K562 (cell line): ENCODE results near the gene CLSTN2. TPM values are rescaled to one million over a fixed set of nuclear protein-coding genes. Genes with fewer than 3 reads are reported as not detected.

ENCODE experiments used
- ATAC-seq: fragments of 200-7000 bp; cut with Tn5 transposase; 3 replicates; pipeline ENCODE4 v1.9.1; 2020; ENCODE audit warnings: moderate library complexity
- BruUV-seq: library from RNA; stranded (reverse); fragments of 400-500 nt; replicated peaks from 2 replicates; lab custom pipeline; 2021; lab: Mats Ljungman, UMichigan
- CTCF ChIA-PET: fragments of 300-600 bp; formaldehyde crosslinking; extraction: SDS; loops from one replicate; lab custom pipeline; 2021; ENCODE audit warnings: low intra/inter-chr PET ratio; lab: Yijun Ruan, JAX
- POLR2A ChIA-PET: fragments of 300-600, 350-650 bp; sonication (Branson Sonifier 250); formaldehyde crosslinking; extraction: SDS; loops from one replicate; lab custom pipeline; 2021; ENCODE audit warnings: antibody characterized with exemption, inconsistent platforms; lab: Yijun Ruan, JAX
- DNase-seq, 4 experiments: peaks; one replicate each; pipeline versions ENCODE4 v3.0.0 to v3.0.0-alpha.2; 2011 to 2018; ENCODE audit warnings: low spot score in 3 of 4, mixed read lengths in 3 of 4; ENCODE audit errors: extremely low read depth in 1 of 4
- FAIRE-seq: peaks from 2 replicates; lab custom pipeline; 2011; peaks lifted over from hg19 to GRCh38; lab: Jason Lieb, UNC
- H2AFZ ChIP-seq: 2 replicates; pipeline ENCODE4 v1.6.0; 2011; ENCODE audit warnings: low read depth, low read length, control low read depth, inconsistent platforms
- H3K27ac ChIP-seq: fragments of 200-600 bp; 3 replicates; pipeline ENCODE4 v1.8.0; 2011; ENCODE audit warnings: low read depth, mild to moderate bottlenecking, control low read depth, inconsistent platforms, low read length, moderate library complexity, mixed read lengths; ENCODE audit errors: extremely low read depth
- H3K27me3 ChIP-seq, 2 experiments: fragments of 300-600 bp in 1 of 2; 2 replicates in 1 of 2; 3 replicates in 1 of 2; pipeline versions ENCODE4 v1.6.0 to v1.8.0; 2011; ENCODE audit warnings: inconsistent platforms in 2 of 2, low read length in 2 of 2, mild to moderate bottlenecking in 1 of 2, mixed read lengths in 1 of 2, moderate library complexity in 1 of 2; ENCODE audit not compliant: control insufficient read depth in 2 of 2, insufficient read depth in 2 of 2
- H3K36me3 ChIP-seq: fragments of 300-600 bp; 3 replicates; pipeline ENCODE4 v1.8.0; 2011; ENCODE audit warnings: mild to moderate bottlenecking, low read length, inconsistent platforms; ENCODE audit not compliant: control insufficient read depth, insufficient read depth
- H3K4me1 ChIP-seq, 2 experiments: fragments of 200-600 bp in 1 of 2; replicated peaks in 1 of 2; 2 replicates in 1 of 2; 3 replicates in 1 of 2; pipeline versions ENCODE4 v1.5.1 to v1.8.0; 2011; ENCODE audit warnings: inconsistent platforms in 2 of 2, low read length in 2 of 2, mild to moderate bottlenecking in 1 of 2, mixed read lengths in 1 of 2, moderate library complexity in 1 of 2; ENCODE audit not compliant: control insufficient read depth in 2 of 2, insufficient read depth in 2 of 2
- H3K4me2 ChIP-seq: 2 replicates; pipeline ENCODE4 v1.6.1; 2011; ENCODE audit warnings: low read length, control low read depth, inconsistent platforms, mixed read lengths; ENCODE audit not compliant: insufficient read depth
- H3K4me3 ChIP-seq: fragments of 200-600 bp; sonication (generic), shearing (Covaris generic); 2 replicates; pipeline ENCODE4 v1.5.1; 2016; ENCODE audit warnings: control low read depth, inconsistent platforms
- H3K79me2 ChIP-seq: fragments of 200-600 bp; 3 replicates; pipeline ENCODE4 v1.8.0; 2011; ENCODE audit warnings: low read length, inconsistent platforms; ENCODE audit not compliant: control insufficient read depth, insufficient read depth
- H3K9ac ChIP-seq, 2 experiments: 2 replicates each; pipeline versions ENCODE4 v1.6.0 to v1.6.1; 2011; ENCODE audit warnings: low read depth in 2 of 2, low read length in 2 of 2, control low read depth in 1 of 2, inconsistent platforms in 1 of 2, mild to moderate bottlenecking in 1 of 2, mixed read lengths in 1 of 2; ENCODE audit not compliant: insufficient read depth in 1 of 2
- H3K9me1 ChIP-seq: one replicate; pipeline ENCODE4 v1.6.0; 2011; ENCODE audit warnings: inconsistent platforms, mild to moderate bottlenecking, low read length, moderate library complexity; ENCODE audit not compliant: control insufficient read depth, insufficient read depth
- H3K9me3 ChIP-seq: replicated peaks from 2 replicates; pipeline ENCODE4 v1.5.1; 2011; ENCODE audit warnings: low read depth, low read length, inconsistent platforms; ENCODE audit not compliant: control insufficient read depth, insufficient read depth
- H4K20me1 ChIP-seq: replicated peaks from 2 replicates; pipeline ENCODE4 v1.6.1; 2011; ENCODE audit warnings: low read length, inconsistent platforms, mixed read lengths; ENCODE audit not compliant: control insufficient read depth, insufficient read depth
- BHLHE40 ChIP-seq: IDR thresholded peaks from 2 replicates; pipeline ENCODE4 v1.6.1; 2011; ENCODE audit warnings: low read length, improper control_type of control experiment
- BRD9 ChIP-seq: fragments of 450-650 bp; IDR thresholded peaks from 2 replicates; pipeline ENCODE4 v1.6.1; 2018; ENCODE audit warnings: low read depth; ENCODE audit not compliant: partially characterized antibody
- FOXK2 ChIP-seq, 2 experiments: fragments of 450-650 bp; IDR thresholded peaks in 1 of 2; conservative IDR thresholded peaks in 1 of 2; 2 replicates each; pipeline ENCODE4 v1.6.1; 2016; ENCODE audit warnings: low read depth in 2 of 2, mild to moderate bottlenecking in 1 of 2
- GTF2B ChIP-seq: IDR thresholded peaks from 2 replicates; pipeline ENCODE4 v1.6.1; 2011; ENCODE audit not compliant: insufficient read length; ENCODE audit errors: extremely low read depth
- ILF3 ChIP-seq: fragments of 450-650 bp; IDR thresholded peaks from 2 replicates; pipeline ENCODE4 v1.6.1; 2018; ENCODE audit warnings: antibody characterized with exemption, mild to moderate bottlenecking, moderate library complexity, borderline replicate concordance
- MCM5 ChIP-seq: fragments of 450-650 bp; IDR thresholded peaks from 2 replicates; pipeline ENCODE4 v1.6.1; 2016; ENCODE audit warnings: low read depth
- MYC ChIP-seq, 2 experiments: fragments of 250-450 bp in 1 of 2; sonication (Bioruptor Pico) in 1 of 2; IDR thresholded peaks; 2 replicates each; pipeline versions ENCODE4 v1.5.1 to v1.6.1; 2012 to 2021; ENCODE audit warnings: low read depth in 2 of 2, borderline replicate concordance in 1 of 2, improper control_type of control experiment in 1 of 2, low read length in 1 of 2, mild to moderate bottlenecking in 1 of 2, moderate library complexity in 1 of 2
- NFIC ChIP-seq: fragments of 450-650 bp; IDR thresholded peaks from 2 replicates; pipeline ENCODE4 v1.6.1; 2017; ENCODE audit warnings: mild to moderate bottlenecking, inconsistent platforms
- PHB2 ChIP-seq: fragments of 450-650 bp; IDR thresholded peaks from 2 replicates; pipeline ENCODE4 v1.6.1; 2017; ENCODE audit warnings: low read depth
- RB1 ChIP-seq: fragments of 450-650 bp; IDR thresholded peaks from 2 replicates; pipeline ENCODE4 v1.6.1; 2017; ENCODE audit warnings: low read depth, mild to moderate bottlenecking
- REST ChIP-seq, 2 experiments: fragments of 450-650 bp; formaldehyde crosslinking in 1 of 2; IDR thresholded peaks; 2 replicates each; pipeline versions ENCODE4 v1.4.0 to v1.6.1; 2014 to 2020; ENCODE audit warnings: mild to moderate bottlenecking in 2 of 2, borderline replicate concordance in 1 of 2, low read depth in 1 of 2
- SREBF1 ChIP-seq: fragments of 150-350 bp; IDR thresholded peaks from 2 replicates; pipeline ENCODE4 v1.6.1; 2014; ENCODE audit warnings: antibody characterized with exemption, low read depth, low read length, borderline replicate concordance
- WGBS: fragments of 100-300 bp; shearing (Covaris generic); methylation state at CpG from one replicate; pipeline ENCODE4 v1.1.6; 2016; ENCODE audit warnings: low coverage, mixed read lengths; ENCODE audit not compliant: insufficient coverage; ENCODE audit errors: missing lambda C conversion rate; 5-methylcytosine and 5-hydroxymethylcytosine counted together
- in situ Hi-C: fragments of 300-500 bp; cut with MboI; formaldehyde crosslinking; loops from 4 replicates; pipeline ENCODE4 v1.15.0; 2018; ENCODE audit warnings: inconsistent platforms, mixed read lengths
- intact Hi-C: fragments of 100-400 bp; cut with micrococcal nuclease; formaldehyde crosslinking; loops from 2 replicates; pipeline ENCODE4 v1.14.2; 2022
- polyA plus RNA-seq, 8 experiments: library from polyadenylated mRNA; depleted of rRNA in 4 of 8; stranded (reverse) in 5 of 8; unstranded in 3 of 8; fragments of >200 nt; fragmentation: Nextera tagmentation in 2 of 8; fragmentation: Illumina TruSeq in 1 of 8; extraction: Ambion mirVana in 2 of 8; extraction: Trizol in 1 of 8; gene quantifications; 2 replicates each; pipeline versions ENCODE4 v1.2.1 to v1.2.3, GENCODE V29; 2011 to 2014; ENCODE audit warnings: inconsistent platforms in 1 of 8, missing spikeins in 1 of 8
- total RNA-seq, 7 experiments: library from RNA; depleted of rRNA in 6 of 7; stranded (reverse); fragments of >200 nt in 6 of 7; fragmentation: Illumina TruSeq in 2 of 7; extraction: Trizol in 2 of 7; gene quantifications; 2 replicates each; pipeline versions ENCODE4 v1.2.1 to v1.2.3, GENCODE V29; 2011 to 2021; ENCODE audit warnings: low replicate concordance in 1 of 7

Gene CLSTN2
- total and polyA plus RNA-seq, 9 of the 15 experiments (the other 6 are each of a cell fraction or from before 2014, with no cell fraction given) = 0.02 to 0.04 (median 0.04) TPM; not detected in 6

- Histone ChIP-seq H3K9me1 (no peaks in the 10 kb centered on the region), H4K20me1 (no peaks in the 10 kb centered on the region), H3K9ac (no peak overlapping the region), H3K27me3 (no peaks in the 10 kb centered on the region; a peak in 1 of 5 replicates), H3K79me2 (no peaks in the 10 kb centered on the region), H3K4me2 (no peak overlapping the region), H3K4me3 (no peak overlapping the region), H3K4me1 (no peaks in the 10 kb centered on the region), H3K36me3 (no peaks in the 10 kb centered on the region), H3K27ac (no peak overlapping the region), H3K9me3 (no peaks in the 10 kb centered on the region), H2AFZ (no peak overlapping the region)
- no TSS peak for BruUV-seq
- DNase-seq (no peak), FAIRE-seq (no peak), ATAC-seq (no peak)
- ChIA-PET POLR2A (interaction anchor here (0.8 kb wide), 1 partner anchor 8 kb away, joined by 3 read pairs; no protein-coding TSS in a partner anchor), CTCF (no interaction called here)
- no peak for TF ChIP-seq RB1
- TF ChIP-seq SREBF1 = no peak
- TF ChIP-seq GTF2B = no peak
- TF ChIP-seq PHB2 = no peak
- TF ChIP-seq BHLHE40 = no peak
- TF ChIP-seq FOXK2 (conservative IDR thresholded peaks at IDR 0.05 in 1 of 2, IDR thresholded peaks at IDR 0.05 in 1 of 2; ENCODE audit: low read depth in 2 of 2) = no peak
- TF ChIP-seq NFIC = no peak
- no peak for TF ChIP-seq MYC (IDR thresholded peaks at IDR 0.05; ENCODE audit: low read depth, low read length)
- TF ChIP-seq MYC (CRISPR knock-in tag; IDR thresholded peaks at IDR 0.05; ENCODE audit: borderline replicate concordance, low read depth) = no peak
- TF ChIP-seq ILF3 = no peak
- no peak for TF ChIP-seq MCM5
- no peak for TF ChIP-seq REST (IDR thresholded peaks at IDR 0.05; ENCODE audit: borderline replicate concordance)
- TF ChIP-seq REST (CRISPR knock-in tag; IDR thresholded peaks at IDR 0.05; ENCODE audit: low read depth) = no peak
- TF ChIP-seq BRD9 = no peak
- in situ Hi-C loops = no loop called here
- WGBS = 0% methylated on average over 2 of the region's 2 CpGs
- intact Hi-C loops = no loop called here
These were observed 464.9 kb downstream of the CLSTN2 start for GRCh38 chr3:140399871-140400270.
